Esophagus muscularis mucosa (tissue), 4 donors: ENCODE data around the gene WDR44. TPM values are rescaled to one million over a fixed set of nuclear protein-coding genes. Genes with fewer than 3 reads are reported as not detected.

Experiments used
- DNase-seq: peaks from one replicate; pipeline ENCODE4 v3.0.0-alpha.2; 2017; ENCODE audit errors: extremely low spot score
- H3K27ac ChIP-seq, 4 donors: fragments of 200-600 bp; sonication (generic); replicated peaks in 1 of 4; 1 replicate in 3 of 4; 2 replicates in 1 of 4; pipeline ENCODE4 v1.5.1; 2016 to 2019; ENCODE audit warnings: mild to moderate bottlenecking in 1 of 4
- H3K27me3 ChIP-seq, 4 donors: fragments of 200-600 bp; sonication (generic); one replicate each; pipeline versions ENCODE4 v1.5.1 to v1.6.0; 2016 to 2019
- H3K36me3 ChIP-seq, 4 donors: fragments of 200-600 bp; sonication (generic); one replicate each; pipeline ENCODE4 v1.5.1; 2016 to 2019
- H3K4me1 ChIP-seq, 4 donors: fragments of 200-600 bp; sonication (generic); one replicate each; pipeline ENCODE4 v1.5.1; 2016 to 2019
- H3K4me3 ChIP-seq, 4 donors: fragments of 200-600 bp; sonication (generic); 1 replicate in 2 of 4; 2 replicates in 2 of 4; pipeline ENCODE4 v1.5.1; 2016 to 2019; ENCODE audit warnings: mild to moderate bottlenecking in 4 of 4, moderate library complexity in 1 of 4
- H3K9me3 ChIP-seq, 4 donors: fragments of 200-600 bp; sonication (generic); 1 replicate in 3 of 4; 2 replicates in 1 of 4; pipeline ENCODE4 v1.5.1; 2016 to 2019
- EP300 ChIP-seq: sonication (generic); formaldehyde crosslinking; IDR thresholded peaks from one replicate; pipeline ENCODE4 v1.6.1; 2017; ENCODE audit warnings: antibody characterized with exemption
- POLR2A ChIP-seq: fragments of 450-650 bp; IDR thresholded peaks from one replicate; pipeline ENCODE4 v1.6.1; 2017; ENCODE audit warnings: antibody characterized with exemption, moderate library complexity, mild to moderate bottlenecking, low read depth
- POLR2AphosphoS5 ChIP-seq, 2 donors: sonication (generic); formaldehyde crosslinking; IDR thresholded peaks; one replicate each; pipeline ENCODE4 v1.6.1; 2017; ENCODE audit warnings: antibody characterized with exemption in 2 of 2
- WGBS: methylation state at CpG from one replicate; pipeline ENCODE4 v1.1.5; 2018; 5-methylcytosine and 5-hydroxymethylcytosine counted together
- intact Hi-C: fragments of 100-400 bp; cut with DNase I; formaldehyde crosslinking; loops from one replicate; pipeline ENCODE4 v1.15.1; 2023
- total RNA-seq, 4 donors: library from RNA; depleted of rRNA; stranded (reverse); fragments of >200 nt; gene quantifications; one replicate each; pipeline versions ENCODE4 v1.1.0 to v1.2.1, GENCODE V29; 2016
- TF ChIP-seq, protein P1 (sequence below), 3 experiments: fragments of 200-600 bp in 2 of 3; fragments of 450-650 bp in 1 of 3; sonication (generic) in 2 of 3; IDR thresholded peaks; one replicate each; pipeline ENCODE4 v1.5.1; 2017 to 2019; ENCODE audit warnings: antibody characterized with exemption in 3 of 3, mild to moderate bottlenecking in 2 of 3, moderate library complexity in 1 of 3

Gene WDR44
- total RNA-seq, 4 donors from 2014 or later: 24.4 to 31.9 (median 27.6) TPM

DNA sequence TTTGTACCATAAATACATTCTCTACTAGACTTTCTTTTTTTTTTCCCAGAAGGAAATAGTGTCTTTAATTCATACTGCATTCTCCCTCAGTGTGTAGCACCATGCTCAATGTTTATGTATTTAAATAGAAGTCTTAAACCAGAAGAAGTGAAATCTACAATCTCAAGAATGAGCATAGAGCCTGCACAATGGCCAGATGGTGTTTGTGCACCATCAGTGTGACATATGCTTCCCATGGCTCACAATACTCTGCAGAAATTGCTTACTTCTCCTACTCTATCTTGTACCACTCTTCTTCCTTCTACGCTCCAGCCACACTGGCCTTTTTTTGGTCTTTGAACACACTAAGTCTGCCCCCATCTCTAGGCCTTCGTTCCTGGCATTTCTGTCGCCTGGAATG lies 147.1 kb downstream of the WDR44 start:
- TF ChIP-seq POLR2A (no peak), POLR2AphosphoS5 (IDR thresholded peaks at IDR 0.05) (no peak), EP300 (no peak)
- TF ChIP-seq, protein P1, sequence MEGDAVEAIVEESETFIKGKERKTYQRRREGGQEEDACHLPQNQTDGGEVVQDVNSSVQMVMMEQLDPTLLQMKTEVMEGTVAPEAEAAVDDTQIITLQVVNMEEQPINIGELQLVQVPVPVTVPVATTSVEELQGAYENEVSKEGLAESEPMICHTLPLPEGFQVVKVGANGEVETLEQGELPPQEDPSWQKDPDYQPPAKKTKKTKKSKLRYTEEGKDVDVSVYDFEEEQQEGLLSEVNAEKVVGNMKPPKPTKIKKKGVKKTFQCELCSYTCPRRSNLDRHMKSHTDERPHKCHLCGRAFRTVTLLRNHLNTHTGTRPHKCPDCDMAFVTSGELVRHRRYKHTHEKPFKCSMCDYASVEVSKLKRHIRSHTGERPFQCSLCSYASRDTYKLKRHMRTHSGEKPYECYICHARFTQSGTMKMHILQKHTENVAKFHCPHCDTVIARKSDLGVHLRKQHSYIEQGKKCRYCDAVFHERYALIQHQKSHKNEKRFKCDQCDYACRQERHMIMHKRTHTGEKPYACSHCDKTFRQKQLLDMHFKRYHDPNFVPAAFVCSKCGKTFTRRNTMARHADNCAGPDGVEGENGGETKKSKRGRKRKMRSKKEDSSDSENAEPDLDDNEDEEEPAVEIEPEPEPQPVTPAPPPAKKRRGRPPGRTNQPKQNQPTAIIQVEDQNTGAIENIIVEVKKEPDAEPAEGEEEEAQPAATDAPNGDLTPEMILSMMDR (IDR thresholded peaks at IDR 0.05): no peak
- Histone ChIP-seq H3K36me3 (no peaks in the 10 kb centered on the region), H3K4me3 (no peak overlapping the region), H3K4me1 (peaks cover 0 to 16% (median 11%) of the 10 kb centered on the region in 4 donors), H3K27ac (no peak overlapping the region), H3K27me3 (peaks cover 0 to 3% (median 0%) of the 10 kb centered on the region in 4 donors), H3K9me3 (no peaks in the 10 kb centered on the region)
- DNase-seq: no peak
- WGBS: 79% methylated on average over 3 of the region's 3 CpGs
- intact Hi-C loops: loop anchor here (10.0 kb wide), 1 partner anchor 82 kb away; no protein-coding TSS in a partner anchor

DNA sequence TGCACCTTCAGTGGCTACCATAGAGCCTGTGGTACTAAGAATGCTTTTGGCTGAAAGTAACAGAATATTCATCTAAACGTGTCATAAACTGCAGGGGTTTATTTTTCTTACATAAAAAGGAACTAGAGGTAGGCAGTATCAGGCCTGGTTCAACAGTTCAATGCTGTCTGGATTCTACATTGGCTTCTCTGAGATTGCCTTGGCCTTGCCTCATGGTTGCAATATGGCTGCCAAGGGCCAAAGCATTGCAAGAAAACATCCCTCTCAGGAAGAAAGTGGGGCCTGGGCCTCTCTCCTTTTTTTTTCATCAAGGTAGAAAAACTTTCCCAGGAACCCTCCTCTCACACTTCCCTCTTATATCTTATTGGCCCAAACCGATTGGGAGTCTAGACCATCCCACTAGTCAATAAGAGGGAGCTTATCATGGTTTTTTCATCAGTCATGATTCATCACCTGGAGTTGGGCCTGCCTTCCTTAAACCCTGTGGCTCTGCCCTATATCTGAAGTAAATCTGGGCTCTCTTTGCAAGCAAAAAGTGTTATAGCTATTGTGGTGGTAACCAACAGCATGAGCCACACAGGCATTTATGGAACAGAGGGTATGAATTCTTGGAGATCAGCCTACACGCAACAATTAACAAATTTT lies 147.9 kb downstream of the WDR44 start:
- Histone ChIP-seq H3K36me3 (no peaks in the 10 kb centered on the region), H3K27me3 (peaks cover 0 to 3% (median 0%) of the 10 kb centered on the region in 4 donors), H3K27ac (peak overlapping the region in 2 of 4 donors; percentile 89 to 90), H3K4me1 (peaks cover 0 to 23% (median 18%) of the 10 kb centered on the region in 4 donors), H3K4me3 (no peak overlapping the region), H3K9me3 (no peaks in the 10 kb centered on the region)
- intact Hi-C loops: loop anchor here (10.0 kb wide), 1 partner anchor 81 kb away; no protein-coding TSS in a partner anchor
- TF ChIP-seq EP300 (no peak), POLR2A (no peak), POLR2AphosphoS5 (IDR thresholded peaks at IDR 0.05) (no peak)
- TF ChIP-seq, protein P1 (IDR thresholded peaks at IDR 0.05): no peak
- WGBS: 59% methylated on average over 3 of the region's 3 CpGs
- DNase-seq: no peak

DNA sequence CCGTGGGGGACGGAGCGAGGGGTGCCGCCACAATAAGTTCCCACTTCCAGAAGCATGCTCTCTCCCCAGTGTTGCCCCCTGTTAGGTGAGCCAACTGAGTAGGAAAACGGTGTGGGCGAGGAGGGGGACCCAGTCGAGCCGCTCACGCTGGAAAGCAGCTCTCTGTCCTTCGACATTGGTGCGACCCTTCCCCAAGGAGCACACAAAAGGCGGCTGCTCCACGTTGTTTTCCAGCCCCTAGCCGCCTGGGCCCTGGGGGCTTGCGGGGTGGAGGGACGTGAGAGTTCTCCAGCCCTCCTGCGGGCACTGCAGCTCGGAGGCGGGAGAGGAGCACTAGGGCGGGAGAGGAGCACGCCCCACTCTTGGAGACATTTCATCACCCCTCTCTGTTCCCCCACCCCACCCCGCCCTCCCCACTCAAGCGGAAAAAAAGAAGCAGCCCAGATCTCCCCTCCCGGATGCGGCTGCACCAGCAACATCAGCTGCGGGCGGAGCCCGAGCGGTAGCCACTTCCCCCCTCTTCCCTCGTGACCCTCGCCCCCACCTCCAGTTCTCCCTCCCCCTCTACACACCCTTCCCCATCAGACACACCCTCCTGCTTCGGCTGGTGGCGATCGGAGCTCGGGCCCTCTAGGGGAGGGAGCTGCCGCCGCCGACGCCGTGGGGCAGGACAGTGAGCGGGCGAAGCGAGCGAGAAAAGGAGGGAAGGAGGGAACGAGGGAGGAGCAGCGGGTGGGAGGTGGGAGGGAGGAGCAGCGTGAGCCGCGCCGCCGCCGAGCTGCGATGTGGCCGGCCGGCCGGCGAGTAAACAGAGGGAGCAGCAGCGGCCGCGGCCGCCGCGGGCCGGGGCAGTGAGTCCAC lies 149.4 kb downstream of the WDR44 start, which contains the start of gene DOCK11:
Gene DOCK11, plus strand, starts transcription at position 755 of the 861 bp plus-strand sequence. CDS start 157 bp downstream, outside the sequence.
- peak; percentile 67 to 86 for TF ChIP-seq POLR2AphosphoS5 (IDR thresholded peaks at IDR 0.05)
- TF ChIP-seq EP300: no peak
- TF ChIP-seq, protein P1 (IDR thresholded peaks at IDR 0.05): no peak
- intact Hi-C loops: loop anchor here (10.0 kb wide), 1 partner anchor 80 kb away; no protein-coding TSS in a partner anchor
- H3K4me1 ChIP-seq: peaks cover 0 to 33% (median 25%) of the 10 kb centered on the region in 4 donors
- H3K27me3 ChIP-seq: peaks cover 0 to 3% (median 0%) of the 10 kb centered on the region in 4 donors
- H3K27ac ChIP-seq: peak within 1 kb of the TSS; percentile 89 to 94 (median 90)
- H3K9me3 ChIP-seq: no peaks in the 10 kb centered on the region
- 33% methylated on average over 38 of the region's 64 CpGs for whole genome bisulfite sequencing
- H3K36me3 ChIP-seq: no peaks in the 10 kb centered on the region
- DNase-seq: peak; percentile 96
- peak within 1 kb of the TSS; percentile 73 to 87 (median 80) for H3K4me3 ChIP-seq

DNA sequence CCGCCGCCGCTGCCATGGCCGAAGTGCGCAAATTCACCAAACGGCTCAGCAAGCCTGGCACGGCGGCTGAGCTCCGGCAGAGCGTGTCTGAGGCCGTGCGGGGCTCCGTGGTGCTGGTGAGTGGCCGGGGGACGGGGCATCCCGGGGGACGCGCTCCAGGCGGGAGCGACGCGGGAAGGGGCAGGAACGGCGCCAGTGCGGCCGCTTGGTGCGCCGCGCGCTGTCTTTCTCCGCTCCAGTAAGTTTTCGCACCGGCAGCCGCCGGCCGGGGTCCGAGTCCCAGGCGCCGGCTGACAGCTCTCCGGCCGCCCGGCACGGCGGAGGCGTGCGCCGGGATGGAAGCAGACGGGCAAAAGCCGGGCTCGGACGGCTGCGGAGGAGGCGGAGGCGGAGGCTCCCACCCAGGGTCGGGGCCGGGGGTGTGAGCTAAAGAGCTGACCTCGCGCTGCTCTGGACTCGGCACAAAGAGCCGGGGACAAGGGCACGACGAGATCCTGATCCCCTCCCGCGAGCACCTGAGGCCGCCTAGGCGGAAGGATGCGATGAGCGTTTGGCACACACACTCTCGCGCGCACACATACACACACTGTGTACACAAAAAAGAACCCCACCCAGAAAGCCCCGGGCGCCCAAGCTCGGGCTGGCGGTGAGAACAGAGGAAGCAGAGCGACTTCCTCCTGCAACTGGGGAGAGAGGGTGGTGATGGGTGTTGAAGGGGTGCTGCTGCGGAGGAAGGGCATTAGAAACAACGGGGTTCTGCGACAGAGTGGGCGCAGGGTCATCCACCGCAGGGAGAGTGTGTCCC lies 150.3 kb downstream of the WDR44 start:
- H3K27me3 ChIP-seq: peaks cover 0 to 3% (median 0%) of the 10 kb centered on the region in 4 donors
- peak overlapping the region; percentile 73 to 87 (median 80) for H3K4me3 ChIP-seq
- WGBS: 28% methylated on average over 26 of the region's 81 CpGs
- H3K4me1 ChIP-seq: peaks cover 0 to 33% (median 25%) of the 10 kb centered on the region in 4 donors
- no peaks in the 10 kb centered on the region for H3K36me3 ChIP-seq
- no peaks in the 10 kb centered on the region for H3K9me3 ChIP-seq
- intact Hi-C loops: loop anchor here (10.0 kb wide), 1 partner anchor 79 kb away; no protein-coding TSS in a partner anchor
- TF ChIP-seq, protein P1 (IDR thresholded peaks at IDR 0.05): no peak
- TF ChIP-seq POLR2AphosphoS5 (IDR thresholded peaks at IDR 0.05): peak in 1 of 2 donors; percentile 41
- peak; percentile 92 for DNase-seq
- peak overlapping the region; percentile 89 to 94 (median 90) for H3K27ac ChIP-seq
